ENCODE results near the gene UNCX.

GRCh38 chr7:1271046-1271445 is 38.4 kb downstream of the UNCX start:
- TF ChIP-seq, protein P1, sequence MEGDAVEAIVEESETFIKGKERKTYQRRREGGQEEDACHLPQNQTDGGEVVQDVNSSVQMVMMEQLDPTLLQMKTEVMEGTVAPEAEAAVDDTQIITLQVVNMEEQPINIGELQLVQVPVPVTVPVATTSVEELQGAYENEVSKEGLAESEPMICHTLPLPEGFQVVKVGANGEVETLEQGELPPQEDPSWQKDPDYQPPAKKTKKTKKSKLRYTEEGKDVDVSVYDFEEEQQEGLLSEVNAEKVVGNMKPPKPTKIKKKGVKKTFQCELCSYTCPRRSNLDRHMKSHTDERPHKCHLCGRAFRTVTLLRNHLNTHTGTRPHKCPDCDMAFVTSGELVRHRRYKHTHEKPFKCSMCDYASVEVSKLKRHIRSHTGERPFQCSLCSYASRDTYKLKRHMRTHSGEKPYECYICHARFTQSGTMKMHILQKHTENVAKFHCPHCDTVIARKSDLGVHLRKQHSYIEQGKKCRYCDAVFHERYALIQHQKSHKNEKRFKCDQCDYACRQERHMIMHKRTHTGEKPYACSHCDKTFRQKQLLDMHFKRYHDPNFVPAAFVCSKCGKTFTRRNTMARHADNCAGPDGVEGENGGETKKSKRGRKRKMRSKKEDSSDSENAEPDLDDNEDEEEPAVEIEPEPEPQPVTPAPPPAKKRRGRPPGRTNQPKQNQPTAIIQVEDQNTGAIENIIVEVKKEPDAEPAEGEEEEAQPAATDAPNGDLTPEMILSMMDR (IDR thresholded peaks at IDR 0.05): no peak
- TF ChIP-seq POLR2A (IDR thresholded peaks at IDR 0.05; ENCODE audit: low read depth): no peak
- TF ChIP-seq POLR2AphosphoS5 (IDR thresholded peaks at IDR 0.05): no peak
